ENCODE measurements around the gene UNC5C. TPM values are rescaled to one million over a fixed set of nuclear protein-coding genes. Genes with fewer than 3 reads are reported as not detected.

Gene UNC5C
- polyA plus RNA-seq, 1 of the 3 experiments (the other 2 are of a cell fraction), result 3.3 TPM

GRCh38 chr4:95212692-95213091, 336.1 kb downstream of the UNC5C start:
- H3K79me2 ChIP-seq (ENCODE audit: insufficient read depth), result no peaks in the 10 kb centered on the region
- H3K4me1 ChIP-seq (ENCODE audit: control insufficient read depth in 1 of 2, insufficient read depth in 2 of 2, low read depth in 1 of 2, low read length in 1 of 2), result peaks cover 0 to 18% of the 10 kb centered on the region in 2 experiments; a peak in 2 of 4 replicates
- no peaks in the 10 kb centered on the region for H4K20me1 ChIP-seq (ENCODE audit: insufficient read depth)
- no peak overlapping the region for H3K4me2 ChIP-seq
- H3K27ac ChIP-seq (ENCODE audit: low read depth in 2 of 2, low read length in 1 of 2), result no peak overlapping the region; a peak in 1 of 4 replicates
- no peak overlapping the region for H2AFZ ChIP-seq (ENCODE audit: low read depth)
- ChIA-PET POLR2A (no interaction called here), CTCF (no interaction called here)
- H3K4me3 ChIP-seq (ENCODE audit: low read depth in 2 of 2, low read length in 1 of 2), result no peak overlapping the region
- no peaks in the 10 kb centered on the region for H3K9me2 ChIP-seq
- H3K36me3 ChIP-seq (replicated peaks in 1 of 2; ENCODE audit: control insufficient read depth in 1 of 2, insufficient read depth in 2 of 2, low read length in 1 of 2), result peaks cover 0 to 81% of the 10 kb centered on the region in 2 experiments
- no peaks in the 10 kb centered on the region for H3F3A ChIP-seq (replicated peaks; ENCODE audit: insufficient read depth)
- no peaks in the 10 kb centered on the region for H3K27me3 ChIP-seq (ENCODE audit: insufficient read depth)
- H3K9me3 ChIP-seq, result no peaks in the 10 kb centered on the region
- DNase-seq, result no peak
- TF ChIP-seq GATA2 (CRISPR knock-in tag; IDR thresholded peaks at IDR 0.05) (no peak), MAX (IDR thresholded peaks at IDR 0.05; ENCODE audit: low read depth) (no peak), EZH2phosphoT487 (IDR thresholded peaks at IDR 0.05; ENCODE audit: borderline replicate concordance, low read depth) (no peak), NFIC (IDR thresholded peaks at IDR 0.05; ENCODE audit: borderline replicate concordance) (no peak), GABPA (IDR thresholded peaks at IDR 0.05; ENCODE audit: low read depth) (no peak), SMC3 (IDR thresholded peaks at IDR 0.05; ENCODE audit: low read depth, low read length) (no peak), RAD21 (IDR thresholded peaks at IDR 0.05; ENCODE audit: low read length) (no peak), FOSL2 (IDR thresholded peaks at IDR 0.05; ENCODE audit: borderline replicate concordance, low read depth) (no peak)
- WGBS (ENCODE audit: low lambda C conversion rate), result 93% methylated on average over 8 of the region's 8 CpGs
- H3K9ac ChIP-seq, result no peak overlapping the region

- Histone ChIP-seq H3K79me2 (ENCODE audit: insufficient read depth) (no peaks in the 10 kb centered on the region), H4K20me1 (ENCODE audit: insufficient read depth) (no peaks in the 10 kb centered on the region), H3K4me2 (no peak overlapping the region), H3K9me2 (no peaks in the 10 kb centered on the region), H3K4me1 (ENCODE audit: control insufficient read depth in 1 of 2, insufficient read depth in 2 of 2, low read depth in 1 of 2, low read length in 1 of 2) (peaks cover 0 to 11% of the 10 kb centered on the region in 2 experiments; a peak in 1 of 4 replicates), H3F3A (replicated peaks; ENCODE audit: insufficient read depth) (no peaks in the 10 kb centered on the region), H3K9me3 (no peaks in the 10 kb centered on the region), H3K36me3 (replicated peaks in 1 of 2; ENCODE audit: control insufficient read depth in 1 of 2, insufficient read depth in 2 of 2, low read length in 1 of 2) (peaks cover 0 to 74% of the 10 kb centered on the region in 2 experiments), H2AFZ (ENCODE audit: low read depth) (no peak overlapping the region), H3K27ac (ENCODE audit: low read depth in 2 of 2, low read length in 1 of 2) (no peak overlapping the region), H3K4me3 (ENCODE audit: low read depth in 2 of 2, low read length in 1 of 2) (no peak overlapping the region), H3K27me3 (ENCODE audit: insufficient read depth) (no peaks in the 10 kb centered on the region), H3K9ac (no peak overlapping the region)
- WGBS (ENCODE audit: low lambda C conversion rate), result 92% methylated on average over 1 of the region's 1 CpG
- no peak for DNase-seq
- no peak for TF ChIP-seq TCF12 (IDR thresholded peaks at IDR 0.05)
- TF ChIP-seq SIN3A (IDR thresholded peaks at IDR 0.05; ENCODE audit: borderline replicate concordance, low read depth, low read length), result no peak
- TF ChIP-seq GABPA (IDR thresholded peaks at IDR 0.05; ENCODE audit: low read depth), result no peak
- TF ChIP-seq NRF1 (IDR thresholded peaks at IDR 0.05; ENCODE audit: low read depth, low read length), result no peak
- no peak for TF ChIP-seq CTCF (IDR thresholded peaks at IDR 0.05)
- no peak for TF ChIP-seq CHD2 (IDR thresholded peaks at IDR 0.05; ENCODE audit: low read length, partially characterized antibody)
- no peak for TF ChIP-seq MAX (IDR thresholded peaks at IDR 0.05; ENCODE audit: low read depth)
- ChIA-PET POLR2A (no interaction called here), CTCF (interaction anchor here (1.0 kb wide), 1 partner anchor 9 kb away, joined by 3 read pairs; no protein-coding TSS in a partner anchor)
These were observed 338.8 kb downstream of the UNC5C start for GRCh38 chr4:95209927-95210326.
